HL-60 (cell line): ENCODE data around the gene CNDP1.

ENCODE experiments used
- DNase-seq, 2 experiments: peaks; one replicate each; pipeline ENCODE4 v3.0.0-alpha.2; 2010 to 2020; ENCODE audit warnings: low read depth in 1 of 2, low spot score in 1 of 2
- H3K27ac ChIP-seq: fragments of 250-450 bp; sonication (Bioruptor Pico); replicated peaks from 2 replicates; pipeline ENCODE4 v1.5.1; 2020; ENCODE audit warnings: mild to moderate bottlenecking, moderate library complexity
- H3K27me3 ChIP-seq: fragments of 250-450 bp; sonication (Bioruptor Pico); 2 replicates; pipeline ENCODE4 v1.5.1; 2021; ENCODE audit warnings: mild to moderate bottlenecking, moderate library complexity; ENCODE audit not compliant: insufficient read depth, poor library complexity, severe bottlenecking
- H3K4me3 ChIP-seq: replicated peaks from 2 replicates; pipeline ENCODE4 v1.5.1; 2011; ENCODE audit warnings: mild to moderate bottlenecking, control low read depth, low read length; ENCODE audit not compliant: insufficient read depth
- GABPA ChIP-seq: IDR thresholded peaks from 2 replicates; pipeline ENCODE4 v1.6.1; 2012; ENCODE audit warnings: low read depth
- POLR2AphosphoS5 ChIP-seq: IDR thresholded peaks from 2 replicates; pipeline ENCODE4 v1.6.1; 2012; ENCODE audit warnings: low read depth
- SPI1 ChIP-seq: IDR thresholded peaks from 2 replicates; pipeline ENCODE4 v1.6.1; 2012; ENCODE audit warnings: low read depth, mild to moderate bottlenecking, borderline replicate concordance
- TF ChIP-seq, protein P1 (sequence below): IDR thresholded peaks from one replicate; pipeline ENCODE4 v1.5.1; 2011; ENCODE audit warnings: low read length, control low read depth, inconsistent platforms; ENCODE audit not compliant: insufficient read depth
- TF ChIP-seq, protein P2 (sequence below): IDR thresholded peaks from 2 replicates; pipeline ENCODE4 v1.6.1; 2012; ENCODE audit warnings: low read depth; ENCODE audit not compliant: insufficient replicate concordance

CNDP1 gene

DNA sequence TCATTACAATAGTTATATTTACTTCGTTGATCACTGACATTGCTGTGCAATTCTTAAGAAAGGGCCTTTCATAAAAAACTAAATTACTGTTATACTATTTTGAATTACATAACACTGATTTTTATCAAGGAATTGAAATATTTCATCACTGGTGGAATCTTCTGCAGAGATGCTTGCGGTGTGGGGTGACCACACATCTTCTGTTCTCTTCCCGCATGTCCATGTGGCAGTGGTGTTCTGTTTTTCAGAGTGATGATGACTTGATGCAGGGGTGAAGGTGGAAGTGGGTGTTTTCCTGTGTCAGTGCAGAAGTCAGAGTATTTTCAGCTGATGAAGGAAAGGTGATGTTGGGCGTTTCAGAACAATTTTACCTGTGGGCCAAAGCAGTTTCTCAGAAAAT lies 31.2 kb upstream of the CNDP1 start:
- Histone ChIP-seq H3K4me3 (no peak overlapping the region), H3K27me3 (no peaks in the 10 kb centered on the region), H3K27ac (no peak overlapping the region)
- TF ChIP-seq GABPA (no peak), POLR2AphosphoS5 (no peak)
- DNase-seq = peak; percentile 34 to 51

DNA sequence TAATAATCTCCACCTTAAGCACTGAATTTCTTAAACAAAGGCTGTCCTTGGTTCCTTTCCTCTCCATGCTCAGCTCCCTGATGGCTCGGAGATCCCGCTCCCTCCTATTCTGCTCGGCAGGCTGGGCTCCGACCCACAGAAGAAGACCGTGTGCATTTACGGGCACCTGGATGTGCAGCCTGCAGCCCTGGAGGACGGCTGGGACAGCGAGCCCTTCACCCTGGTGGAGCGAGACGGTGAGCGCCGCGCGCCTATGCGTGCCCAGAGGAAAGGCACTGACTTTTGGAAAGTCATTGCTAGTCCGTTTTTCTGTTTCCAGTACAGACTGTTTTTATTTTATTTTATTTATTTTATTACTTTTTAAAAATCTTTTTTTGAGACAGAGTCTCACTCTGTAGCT lies 28.5 kb upstream of the CNDP1 start:
- Histone ChIP-seq H3K27ac (no peak overlapping the region), H3K27me3 (no peaks in the 10 kb centered on the region), H3K4me3 (no peak overlapping the region)
- no peak for DNase-seq
- TF ChIP-seq GABPA (no peak), POLR2AphosphoS5 (no peak), SPI1 (no peak)
- TF ChIP-seq, protein P1, sequence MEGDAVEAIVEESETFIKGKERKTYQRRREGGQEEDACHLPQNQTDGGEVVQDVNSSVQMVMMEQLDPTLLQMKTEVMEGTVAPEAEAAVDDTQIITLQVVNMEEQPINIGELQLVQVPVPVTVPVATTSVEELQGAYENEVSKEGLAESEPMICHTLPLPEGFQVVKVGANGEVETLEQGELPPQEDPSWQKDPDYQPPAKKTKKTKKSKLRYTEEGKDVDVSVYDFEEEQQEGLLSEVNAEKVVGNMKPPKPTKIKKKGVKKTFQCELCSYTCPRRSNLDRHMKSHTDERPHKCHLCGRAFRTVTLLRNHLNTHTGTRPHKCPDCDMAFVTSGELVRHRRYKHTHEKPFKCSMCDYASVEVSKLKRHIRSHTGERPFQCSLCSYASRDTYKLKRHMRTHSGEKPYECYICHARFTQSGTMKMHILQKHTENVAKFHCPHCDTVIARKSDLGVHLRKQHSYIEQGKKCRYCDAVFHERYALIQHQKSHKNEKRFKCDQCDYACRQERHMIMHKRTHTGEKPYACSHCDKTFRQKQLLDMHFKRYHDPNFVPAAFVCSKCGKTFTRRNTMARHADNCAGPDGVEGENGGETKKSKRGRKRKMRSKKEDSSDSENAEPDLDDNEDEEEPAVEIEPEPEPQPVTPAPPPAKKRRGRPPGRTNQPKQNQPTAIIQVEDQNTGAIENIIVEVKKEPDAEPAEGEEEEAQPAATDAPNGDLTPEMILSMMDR = no peak
- TF ChIP-seq, protein P2, sequence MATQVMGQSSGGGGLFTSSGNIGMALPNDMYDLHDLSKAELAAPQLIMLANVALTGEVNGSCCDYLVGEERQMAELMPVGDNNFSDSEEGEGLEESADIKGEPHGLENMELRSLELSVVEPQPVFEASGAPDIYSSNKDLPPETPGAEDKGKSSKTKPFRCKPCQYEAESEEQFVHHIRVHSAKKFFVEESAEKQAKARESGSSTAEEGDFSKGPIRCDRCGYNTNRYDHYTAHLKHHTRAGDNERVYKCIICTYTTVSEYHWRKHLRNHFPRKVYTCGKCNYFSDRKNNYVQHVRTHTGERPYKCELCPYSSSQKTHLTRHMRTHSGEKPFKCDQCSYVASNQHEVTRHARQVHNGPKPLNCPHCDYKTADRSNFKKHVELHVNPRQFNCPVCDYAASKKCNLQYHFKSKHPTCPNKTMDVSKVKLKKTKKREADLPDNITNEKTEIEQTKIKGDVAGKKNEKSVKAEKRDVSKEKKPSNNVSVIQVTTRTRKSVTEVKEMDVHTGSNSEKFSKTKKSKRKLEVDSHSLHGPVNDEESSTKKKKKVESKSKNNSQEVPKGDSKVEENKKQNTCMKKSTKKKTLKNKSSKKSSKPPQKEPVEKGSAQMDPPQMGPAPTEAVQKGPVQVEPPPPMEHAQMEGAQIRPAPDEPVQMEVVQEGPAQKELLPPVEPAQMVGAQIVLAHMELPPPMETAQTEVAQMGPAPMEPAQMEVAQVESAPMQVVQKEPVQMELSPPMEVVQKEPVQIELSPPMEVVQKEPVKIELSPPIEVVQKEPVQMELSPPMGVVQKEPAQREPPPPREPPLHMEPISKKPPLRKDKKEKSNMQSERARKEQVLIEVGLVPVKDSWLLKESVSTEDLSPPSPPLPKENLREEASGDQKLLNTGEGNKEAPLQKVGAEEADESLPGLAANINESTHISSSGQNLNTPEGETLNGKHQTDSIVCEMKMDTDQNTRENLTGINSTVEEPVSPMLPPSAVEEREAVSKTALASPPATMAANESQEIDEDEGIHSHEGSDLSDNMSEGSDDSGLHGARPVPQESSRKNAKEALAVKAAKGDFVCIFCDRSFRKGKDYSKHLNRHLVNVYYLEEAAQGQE = no peak

DNA sequence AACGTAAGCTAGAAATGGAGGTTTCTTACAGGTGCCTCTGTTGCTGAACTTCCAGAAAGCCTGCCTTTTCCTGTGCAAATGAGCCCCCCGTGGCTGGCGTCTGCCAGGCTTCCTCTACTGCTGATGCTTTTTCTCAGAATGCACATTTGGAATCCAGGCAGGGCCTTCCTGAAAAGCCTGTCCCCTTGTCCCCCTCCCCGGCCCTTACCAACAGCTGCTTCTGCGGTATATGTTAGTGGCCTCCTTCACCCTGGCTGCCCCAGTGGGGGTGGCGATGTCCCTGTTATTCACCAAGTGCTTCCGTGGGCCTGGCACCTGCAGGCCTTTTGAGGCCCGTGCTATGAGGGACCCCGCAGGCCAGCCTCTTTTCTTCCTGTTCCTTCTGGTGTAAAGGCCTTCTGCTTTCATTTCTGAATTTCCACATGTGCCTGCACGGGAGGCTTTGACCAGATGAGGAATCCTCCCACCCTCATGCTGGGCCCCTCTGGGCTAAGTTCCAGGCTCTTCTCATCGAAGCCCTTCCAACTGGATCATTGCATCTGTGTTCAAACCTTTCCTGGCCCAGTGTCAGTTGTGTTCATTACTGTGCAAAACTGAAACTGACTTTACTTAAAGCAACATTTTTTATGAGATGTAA lies 27.7 kb upstream of the CNDP1 start:
- H3K27me3 ChIP-seq = no peaks in the 10 kb centered on the region
- TF ChIP-seq, protein P2 = no peak
- TF ChIP-seq POLR2AphosphoS5 (no peak), SPI1 (no peak), GABPA (no peak)
- TF ChIP-seq, protein P1 = no peak
- DNase-seq = no peak
- no peak overlapping the region for H3K27ac ChIP-seq
- H3K4me3 ChIP-seq = no peak overlapping the region

DNA sequence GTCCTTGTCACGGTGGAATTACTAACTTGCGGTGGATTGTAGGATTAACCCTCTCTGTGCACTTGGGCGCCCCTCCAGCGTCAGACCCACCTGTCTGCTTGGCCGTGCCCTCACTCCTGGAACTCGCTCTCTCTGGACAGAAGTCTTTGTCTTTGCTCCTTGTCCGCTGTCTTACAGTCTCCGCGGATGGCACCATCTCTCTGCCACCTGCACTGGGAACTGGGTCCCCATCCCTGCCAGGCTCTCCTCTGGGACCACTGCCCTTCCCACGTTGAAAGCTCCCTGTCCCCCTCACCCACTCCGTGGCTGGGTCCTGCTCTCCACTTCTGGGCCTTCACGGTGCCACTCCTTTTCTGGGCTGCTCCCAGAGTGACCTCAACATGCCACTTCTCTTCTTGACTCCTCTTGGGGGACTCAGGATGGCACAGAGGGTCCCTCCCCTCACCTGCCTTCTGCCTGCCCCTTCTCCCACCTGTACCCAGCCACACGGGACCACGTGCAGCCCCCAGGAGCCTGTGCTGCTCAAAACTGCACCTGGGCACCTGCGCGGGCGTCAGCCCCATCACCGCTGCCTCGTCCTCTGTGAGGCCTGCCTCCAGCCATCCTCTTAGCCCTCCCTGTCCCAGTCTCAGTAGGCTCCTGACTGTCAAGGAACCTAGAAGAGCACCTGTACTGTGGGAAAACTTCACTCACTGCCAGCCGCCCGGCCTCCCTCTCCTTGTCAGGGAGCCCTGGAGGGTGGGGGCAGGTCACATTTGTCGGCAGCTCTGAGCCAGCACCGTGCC lies 27.0 kb upstream of the CNDP1 start:
- TF ChIP-seq SPI1 (no peak), POLR2AphosphoS5 (no peak), GABPA (no peak)
- TF ChIP-seq, protein P1 = no peak
- TF ChIP-seq, protein P2 = no peak
- no peak for DNase-seq
- Histone ChIP-seq H3K27me3 (no peaks in the 10 kb centered on the region), H3K27ac (no peak overlapping the region), H3K4me3 (no peak overlapping the region)
